SHP77 (cell line): Measurements from ENCODE around the gene TMEFF1.

Experiments
- DNase-seq, 2 experiments: peaks; one replicate each; lab custom pipeline; 2025; lab: John Stamatoyannopoulos, UW

TMEFF1 gene

GRCh38 chr9:100623969-100624368 is 151.0 kb downstream of the TMEFF1 start:
- DNase-seq, result no peak

GRCh38 chr9:100626949-100627348 is 154.0 kb downstream of the TMEFF1 start:
- no peak for DNase-seq
